Right kidney (tissue), 1 donor: ENCODE measurements around the gene UBAC1.
"Not testable (repeated sequence)": the region's sequence is repeated elsewhere in the genome, so short reads cannot be mapped to it uniquely, and the experiment has no call there.

Experiments
- DNase-seq: peaks from one replicate; pipeline ENCODE4 v3.0.0-alpha.2; 2016

The UBAC1 gene

GRCh38 chr9:135978642-135979546 is 17.7 kb upstream of the UBAC1 start:
- no peak for DNase-seq

- peak; percentile 23 for DNase-seq
These were observed 15.8 kb upstream of the UBAC1 start for GRCh38 chr9:135976944-135977343.

- DNase-seq, result no peak
These were observed 15.4 kb upstream of the UBAC1 start for GRCh38 chr9:135976531-135976930.

GRCh38 chr9:135975834-135976233 is 14.7 kb upstream of the UBAC1 start:
- DNase-seq, result no peak

- no peak for DNase-seq
These were observed 13.0 kb upstream of the UBAC1 start for GRCh38 chr9:135974220-135974573.

- no peak for DNase-seq
These were observed 12.4 kb upstream of the UBAC1 start for GRCh38 chr9:135973277-135974219.

GRCh38 chr9:135971892-135972291 is 10.7 kb upstream of the UBAC1 start:
- peak; percentile 61 for DNase-seq

- no peak for DNase-seq
These were observed 10.1 kb upstream of the UBAC1 start for GRCh38 chr9:135971111-135971766.

GRCh38 chr9:135970128-135970815 is 9.1 kb upstream of the UBAC1 start:
- DNase-seq, result no peak

GRCh38 chr9:135969064-135969683 is 8.0 kb upstream of the UBAC1 start:
- no peak for DNase-seq

- DNase-seq, result no peak
These were observed 7.4 kb upstream of the UBAC1 start for GRCh38 chr9:135968601-135969000.

- DNase-seq, result no peak
These were observed 6.9 kb upstream of the UBAC1 start for GRCh38 chr9:135968083-135968476.

- DNase-seq, result not testable (repeated sequence)
These were observed 5.7 kb upstream of the UBAC1 start for GRCh38 chr9:135966916-135967260.

- no peak for DNase-seq
These were observed 4.1 kb upstream of the UBAC1 start for GRCh38 chr9:135965124-135965756.

GRCh38 chr9:135963938-135964337 is 2.8 kb upstream of the UBAC1 start:
- no peak for DNase-seq

GRCh38 chr9:135963338-135963737 is 2.2 kb upstream of the UBAC1 start:
- DNase-seq, result no peak

- DNase-seq, result no peak
These were observed 1.6 kb upstream of the UBAC1 start for GRCh38 chr9:135962696-135963307.

GRCh38 chr9:135961811-135962695 is 880 bp upstream of the UBAC1 start:
- no peak for DNase-seq

- peak; percentile 55 for DNase-seq
These were observed 529 bp downstream of the UBAC1 start for GRCh38 chr9:135960411-135961276.
